Activated T-cell treated with anti-CD3 and anti-CD28 coated beads for 1 hour (primary cell): ENCODE data around the gene CHD3.
A peak's percentile ranks its signal among the peaks of the same experiment; 100 is the strongest.
"Not testable (repeated sequence)": the region's sequence is repeated elsewhere in the genome, so short reads cannot be mapped to it uniquely, and the experiment has no call there.

Source experiments
- DNase-seq: peaks from one replicate; pipeline ENCODE4 v3.0.0-alpha.2; 2020; ENCODE audit warnings: low read depth

CHD3 gene

DNA sequence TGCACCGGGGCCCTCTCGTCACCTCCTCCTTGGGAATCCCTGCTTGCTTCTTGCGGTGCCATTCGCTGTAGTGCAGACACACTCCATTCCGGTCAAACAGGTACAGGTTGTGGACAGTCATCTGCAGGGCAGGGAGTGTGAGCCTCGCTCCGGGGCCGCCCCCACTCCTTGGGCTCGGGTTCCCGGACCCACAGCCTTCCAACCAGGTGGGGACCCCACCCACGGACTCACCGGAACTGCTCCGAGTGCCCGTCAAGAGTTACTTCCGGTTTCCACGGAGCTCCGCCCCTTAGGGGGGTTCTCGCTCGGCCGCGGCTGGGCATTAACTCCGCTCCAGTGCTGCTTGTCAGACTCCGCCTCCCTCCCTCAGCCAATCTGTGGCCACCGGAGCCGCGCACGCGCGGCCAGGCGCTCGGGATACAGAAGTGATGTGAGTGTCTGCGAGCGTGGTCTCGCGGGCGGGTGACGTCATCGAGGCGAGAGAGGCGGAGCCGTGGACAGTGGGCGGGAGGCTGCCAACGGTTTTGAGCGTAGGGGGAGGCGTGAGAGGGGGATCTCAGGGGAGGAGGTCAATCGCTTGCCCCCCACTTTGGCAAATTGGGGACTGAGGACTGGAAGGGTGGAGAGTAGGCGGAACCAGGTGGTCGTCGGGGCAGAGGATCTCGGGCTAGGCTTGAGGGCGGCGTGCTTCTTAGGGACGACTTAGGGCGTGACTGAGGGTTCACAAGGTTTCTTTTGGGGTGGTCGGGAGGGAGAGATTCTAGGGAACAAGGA is 43.3 kb downstream of the CHD3 start, which contains the start of the genes CNTROB and TRAPPC1:
Gene CNTROB, plus strand, starts transcription at position 498 of the 774 bp plus-strand sequence. CDS start 874 bp downstream, outside the sequence.
Gene TRAPPC1, minus strand, starts transcription at position 238 of the 774 bp plus-strand sequence. Its CDS starts 117 bp downstream, at position 121.
- peak; percentile 98 for DNase-seq

DNA sequence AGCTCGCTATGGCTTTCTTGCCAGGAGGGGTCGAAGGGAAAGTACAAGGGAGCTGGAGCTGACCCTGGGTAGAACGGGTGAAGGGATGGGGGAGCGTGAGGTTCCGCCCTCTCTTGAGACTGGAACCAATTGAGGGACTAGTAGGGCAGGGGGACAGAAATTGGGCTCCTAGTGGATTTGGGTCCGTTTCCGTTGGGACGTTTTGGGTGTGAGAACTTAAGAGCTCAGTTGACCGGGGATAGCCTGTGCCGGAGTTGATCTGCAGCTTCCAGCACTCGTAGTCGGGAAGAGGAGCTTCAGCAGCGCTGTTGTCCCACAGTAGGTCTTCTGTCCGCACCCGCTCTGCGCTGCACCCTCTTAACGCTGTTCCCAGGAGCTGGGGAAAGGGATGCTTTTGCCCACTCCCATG is 43.9 kb downstream of the CHD3 start:
- no peak for DNase-seq

DNA sequence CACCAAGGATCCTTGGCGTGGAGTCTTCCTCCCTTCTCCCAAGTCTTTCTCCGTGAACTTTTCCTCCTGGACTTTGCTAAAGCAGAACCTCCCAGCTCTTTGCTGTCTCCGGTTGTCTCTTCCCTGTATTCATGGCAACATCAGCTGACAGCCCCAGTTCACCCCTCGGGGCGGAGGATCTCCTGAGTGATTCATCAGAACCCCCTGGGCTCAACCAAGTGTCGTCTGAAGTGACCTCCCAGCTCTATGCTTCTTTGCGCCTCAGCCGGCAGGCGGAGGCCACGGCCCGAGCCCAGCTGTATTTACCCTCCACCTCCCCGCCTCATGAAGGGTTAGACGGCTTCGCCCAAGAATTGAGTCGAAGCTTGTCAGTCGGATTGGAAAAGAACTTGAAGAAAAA is 44.4 kb downstream of the CHD3 start:
- DNase-seq, result no peak

DNA sequence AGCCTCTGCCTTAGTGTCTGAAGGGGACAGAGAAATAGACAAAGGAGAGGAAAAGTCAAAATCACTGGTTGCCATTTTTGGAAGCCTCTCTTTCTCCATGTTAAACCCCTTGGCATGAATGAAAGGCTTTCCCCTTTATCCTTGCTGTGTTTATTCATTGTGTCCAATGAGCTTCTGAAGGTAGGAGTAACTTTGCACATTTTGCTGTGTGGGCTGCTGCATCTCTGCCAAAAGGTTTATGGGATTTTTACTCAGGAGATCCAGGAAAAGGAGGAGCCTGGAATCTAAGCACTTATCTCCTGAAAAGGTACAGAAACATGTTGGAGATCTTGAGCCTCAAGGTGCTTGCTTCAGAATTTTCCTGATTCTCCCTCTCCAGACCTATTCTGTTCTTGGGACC is 47.3 kb downstream of the CHD3 start:
- DNase-seq, result no peak

DNA sequence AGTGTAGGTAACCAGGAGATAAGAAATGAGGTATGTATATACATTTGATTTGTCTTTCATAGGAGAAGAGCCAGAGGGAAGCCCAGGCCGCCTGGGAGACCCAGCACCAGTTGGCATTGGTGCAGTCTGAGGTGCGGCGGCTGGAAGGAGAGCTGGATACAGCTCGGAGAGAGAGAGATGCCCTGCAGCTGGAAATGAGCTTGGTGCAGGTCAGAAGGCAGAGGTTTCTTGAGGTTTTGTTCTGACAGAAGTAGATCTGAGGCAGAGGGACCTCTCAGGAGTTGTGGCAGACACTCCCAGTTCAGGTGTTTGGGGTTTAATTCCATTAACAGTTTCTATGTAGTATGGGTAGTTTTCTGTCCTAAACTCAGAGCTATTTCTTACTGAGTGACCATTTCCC is 51.4 kb downstream of the CHD3 start:
- no peak for DNase-seq

DNA sequence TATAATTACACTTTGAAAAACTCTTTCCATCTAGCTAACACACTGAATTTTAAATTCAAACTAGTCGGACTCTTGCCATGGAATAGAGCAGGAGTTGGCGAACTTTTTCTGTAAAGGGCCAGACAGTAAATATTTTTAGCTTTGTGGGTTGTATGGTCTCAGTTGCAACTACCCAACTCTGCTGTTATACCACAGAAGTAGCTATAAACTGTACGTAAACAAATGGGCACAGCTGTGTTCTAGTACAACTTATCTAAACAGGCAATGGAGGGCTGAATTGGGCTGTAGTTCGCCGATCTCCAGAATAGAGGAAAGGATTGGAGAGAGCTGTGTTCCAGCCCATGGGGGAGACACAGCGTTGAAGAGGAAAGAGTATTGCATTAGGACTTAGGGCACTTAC is 52.2 kb downstream of the CHD3 start:
- no peak for DNase-seq

DNA sequence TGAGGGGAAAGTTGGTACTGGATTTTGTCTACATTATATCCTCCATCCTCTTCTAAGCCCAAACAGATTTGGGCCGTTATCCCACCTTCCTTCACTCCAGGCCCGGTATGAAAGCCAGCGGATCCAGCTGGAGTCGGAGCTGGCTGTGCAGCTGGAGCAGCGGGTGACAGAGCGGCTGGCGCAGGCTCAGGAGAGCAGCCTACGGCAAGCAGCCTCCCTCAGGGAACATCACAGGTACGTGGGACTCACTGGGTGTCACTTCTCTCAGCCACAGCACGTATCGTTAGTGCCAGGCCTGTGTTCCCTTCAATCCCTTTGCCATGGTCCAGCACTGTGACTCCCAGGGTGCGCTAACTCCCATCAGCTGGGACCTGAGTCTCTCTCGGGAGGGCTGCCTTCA is 54.7 kb downstream of the CHD3 start:
- no peak for DNase-seq

DNA sequence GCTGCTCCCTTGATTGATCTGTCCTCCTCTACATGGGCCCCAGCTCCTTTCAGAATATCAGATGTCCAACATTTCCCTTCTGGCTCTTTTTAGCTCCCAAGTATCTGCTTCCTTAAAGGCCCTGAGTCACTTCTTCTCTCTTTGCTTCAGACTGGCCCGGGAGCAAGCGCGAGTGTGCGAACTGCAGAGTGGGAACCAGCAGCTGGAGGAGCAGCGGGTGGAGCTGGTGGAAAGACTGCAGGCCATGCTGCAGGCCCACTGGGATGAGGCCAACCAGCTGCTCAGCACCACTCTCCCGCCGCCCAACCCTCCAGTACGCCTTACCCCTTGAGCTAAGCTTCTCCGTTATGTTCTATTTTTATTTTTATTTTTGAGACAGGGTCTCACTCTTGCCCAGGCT is 55.7 kb downstream of the CHD3 start:
- no peak for DNase-seq

DNA sequence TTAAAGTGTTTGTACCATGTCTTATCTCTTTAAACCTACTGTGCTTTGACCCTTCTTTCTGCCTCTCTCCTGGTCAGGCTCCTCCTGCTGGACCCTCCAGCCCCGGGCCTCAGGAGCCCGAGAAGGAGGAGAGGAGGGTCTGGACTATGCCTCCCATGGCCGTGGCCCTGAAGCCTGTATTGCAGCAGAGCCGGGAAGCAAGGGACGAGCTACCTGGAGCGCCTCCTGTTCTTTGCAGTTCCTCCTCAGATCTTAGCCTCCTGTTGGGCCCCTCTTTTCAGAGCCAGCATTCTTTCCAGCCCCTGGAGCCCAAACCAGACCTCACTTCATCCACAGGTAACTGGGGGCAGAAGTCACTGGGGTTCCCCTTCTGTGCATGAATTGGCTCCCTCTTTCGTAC is 57.1 kb downstream of the CHD3 start:
- DNase-seq, result no peak

DNA sequence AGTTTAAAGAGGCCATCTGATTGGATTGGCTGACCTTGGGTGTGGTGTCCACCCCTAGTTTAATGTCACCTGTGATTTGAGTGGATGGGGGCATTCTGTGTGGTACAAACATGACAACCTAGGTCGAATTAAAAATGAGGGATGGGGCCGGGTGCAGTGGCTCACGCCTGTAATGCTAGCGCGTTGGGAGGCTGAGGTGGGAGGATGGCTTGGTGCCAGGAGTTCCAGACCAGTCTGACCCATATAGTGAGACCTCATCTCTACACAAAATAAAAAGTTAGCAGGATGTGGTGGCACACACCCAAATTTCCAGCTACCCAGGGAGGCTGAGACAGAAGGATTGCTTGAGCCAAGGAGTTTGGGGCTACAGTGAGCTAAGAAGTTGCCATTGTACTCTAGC is 57.9 kb downstream of the CHD3 start:
- DNase-seq, result no peak

DNA sequence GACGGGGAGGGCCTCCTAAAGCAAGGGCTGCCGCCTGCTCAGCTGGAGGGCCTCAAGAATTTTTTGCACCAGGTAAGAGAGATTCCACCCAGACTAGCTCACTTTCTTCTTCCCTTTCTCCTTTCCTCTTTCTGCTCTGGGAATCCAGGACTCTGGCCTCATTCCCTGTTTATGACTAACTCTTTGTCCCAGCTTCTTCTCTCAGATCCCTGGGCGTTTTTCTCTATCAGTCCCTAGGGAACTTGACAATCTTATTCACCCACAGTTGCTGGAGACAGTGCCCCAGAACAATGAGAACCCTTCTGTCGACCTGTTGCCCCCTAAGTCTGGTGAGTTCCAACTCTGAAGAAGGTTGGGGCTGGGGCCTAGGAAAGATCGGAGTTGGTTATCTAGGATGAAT is 59.1 kb downstream of the CHD3 start:
- no peak for DNase-seq

DNA sequence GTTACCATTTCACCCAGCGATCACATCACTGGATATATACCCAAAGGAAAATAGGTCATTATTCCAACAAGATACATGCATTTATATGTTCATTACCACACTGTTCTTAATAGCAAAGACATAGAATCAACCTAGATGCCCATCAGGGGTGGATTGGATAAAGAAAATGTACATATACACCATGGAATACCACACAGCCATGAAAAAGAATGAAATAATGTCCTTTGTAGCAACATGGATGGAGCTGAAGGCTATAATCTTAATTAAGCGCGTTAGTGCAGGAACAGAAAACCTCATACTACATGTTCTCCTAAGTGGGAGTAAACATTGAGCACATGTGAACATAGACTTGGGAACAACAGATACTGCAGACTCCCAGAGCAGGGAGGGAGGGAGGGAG is 62.0 kb downstream of the CHD3 start:
- DNase-seq, result no peak

DNA sequence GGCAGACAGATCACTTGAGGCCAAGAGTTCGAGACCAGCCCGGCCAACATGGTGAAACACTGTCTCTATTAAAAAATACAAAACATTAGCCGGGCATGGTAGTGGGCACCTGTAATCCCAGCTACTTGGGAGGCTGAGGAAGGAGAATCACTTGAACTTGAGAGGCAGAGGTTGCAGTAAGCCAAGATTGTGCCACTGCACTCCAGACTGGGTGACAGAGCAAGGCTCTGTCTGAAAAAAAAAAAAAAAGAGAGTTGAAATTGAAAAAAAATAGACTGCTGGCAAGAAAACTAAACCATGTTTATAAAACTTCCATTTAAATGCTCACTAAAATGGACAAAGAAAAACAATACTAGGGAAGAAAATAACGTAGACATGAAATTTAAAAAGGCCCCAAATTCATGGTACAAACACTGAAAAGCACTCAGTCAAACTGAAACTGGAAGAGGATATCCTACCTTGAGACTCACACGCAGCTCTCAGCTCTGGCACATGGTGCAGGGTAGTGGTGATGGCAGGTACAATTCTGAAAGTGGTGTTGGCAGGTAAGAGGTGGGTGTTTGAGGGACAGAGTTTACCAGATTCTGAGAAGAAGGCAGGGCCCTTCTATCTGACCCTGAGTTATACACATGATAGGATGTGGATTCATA is 62.7 kb downstream of the CHD3 start:
- DNase-seq, result no peak

DNA sequence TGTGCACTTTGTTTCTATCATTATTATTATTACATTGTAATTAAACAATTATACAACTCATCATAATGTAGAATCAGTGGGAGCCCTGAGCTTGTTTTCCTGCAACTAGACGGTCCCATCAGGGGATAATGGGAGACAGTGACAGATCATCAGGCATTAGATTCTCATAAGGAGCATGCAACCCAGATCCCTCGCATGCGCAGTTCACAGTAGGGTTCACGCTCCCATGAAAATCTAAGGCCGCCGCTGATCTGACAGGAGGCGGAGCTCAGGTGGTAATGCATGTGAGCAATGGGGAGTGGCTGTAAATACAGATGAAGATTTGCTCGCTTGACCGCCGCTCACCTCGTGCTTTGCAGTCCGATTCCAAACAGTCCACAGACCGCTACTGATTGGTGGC is 64.7 kb downstream of the CHD3 start:
- not testable (repeated sequence) for DNase-seq

DNA sequence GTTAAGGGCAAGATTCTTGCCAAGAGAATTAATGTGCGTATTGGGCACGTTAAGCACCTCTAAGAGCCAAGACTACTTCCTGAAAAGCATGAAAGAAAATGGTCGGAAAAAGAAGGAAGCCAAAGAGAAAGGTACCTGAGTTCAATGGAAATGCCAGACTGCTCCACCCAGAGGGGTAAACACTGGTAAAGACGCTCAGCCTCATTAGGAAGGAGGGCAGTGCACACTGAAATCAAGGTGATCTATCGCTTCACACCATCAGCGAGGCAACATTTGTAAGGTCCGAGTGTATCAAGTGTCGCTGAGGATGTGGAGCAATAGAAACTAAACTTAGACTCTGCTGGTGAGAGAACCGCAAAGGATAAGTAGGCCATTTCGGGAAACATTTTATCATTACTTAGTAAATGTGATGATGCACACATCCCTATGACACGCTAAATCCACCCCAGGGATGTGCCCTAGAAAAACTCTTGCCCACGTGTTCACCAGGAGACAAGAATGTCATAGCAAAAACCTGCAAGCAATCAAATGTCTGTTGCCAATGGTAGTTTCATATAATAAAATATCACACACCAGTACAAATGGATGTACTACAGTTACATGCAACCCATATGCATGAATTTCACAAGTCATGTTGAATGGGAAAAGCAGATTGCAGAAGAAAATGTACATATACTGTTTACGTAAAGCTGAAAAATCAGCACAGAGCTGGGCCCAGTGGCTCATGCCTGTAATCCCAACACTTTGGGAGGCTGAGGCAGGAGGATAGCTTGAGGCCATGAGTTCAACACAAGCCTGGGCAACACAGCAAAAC is 67.0 kb downstream of the CHD3 start:
- DNase-seq, result no peak

DNA sequence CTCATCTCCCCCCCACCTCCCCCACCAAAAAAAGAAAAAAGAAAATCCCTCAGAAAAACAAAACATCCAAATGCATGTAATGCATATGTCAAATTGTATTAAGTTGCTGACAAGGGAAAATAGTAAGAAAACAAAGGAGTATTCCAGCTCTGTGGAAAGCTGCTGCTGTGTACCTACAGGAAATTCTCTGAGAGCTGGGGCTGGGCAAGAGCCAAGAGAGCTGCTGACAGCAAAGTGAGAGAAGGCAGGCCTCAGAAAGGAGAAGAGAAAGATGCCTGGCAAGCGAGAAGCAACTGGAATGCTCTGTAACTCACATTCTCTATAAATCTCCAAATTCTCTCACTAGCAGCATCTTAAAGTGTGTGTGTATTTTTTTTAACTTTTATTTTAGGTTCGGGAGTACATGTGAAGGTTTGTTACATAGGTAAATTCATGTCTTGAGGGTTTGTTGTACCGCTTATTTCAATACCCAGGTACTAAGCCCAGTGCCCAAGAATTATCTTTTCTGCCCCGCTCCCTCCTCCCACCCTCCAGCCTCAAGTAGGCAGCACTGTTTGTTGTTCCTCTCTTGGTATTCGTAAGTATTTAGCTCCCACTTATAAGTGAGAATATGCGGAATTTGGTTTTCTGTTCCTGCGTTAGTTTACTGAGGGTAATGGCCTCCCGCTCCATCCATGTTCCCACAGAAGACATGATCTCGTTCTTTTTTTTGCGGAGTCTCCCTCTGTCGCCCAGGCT is 67.8 kb downstream of the CHD3 start:
- DNase-seq, result no peak

DNA sequence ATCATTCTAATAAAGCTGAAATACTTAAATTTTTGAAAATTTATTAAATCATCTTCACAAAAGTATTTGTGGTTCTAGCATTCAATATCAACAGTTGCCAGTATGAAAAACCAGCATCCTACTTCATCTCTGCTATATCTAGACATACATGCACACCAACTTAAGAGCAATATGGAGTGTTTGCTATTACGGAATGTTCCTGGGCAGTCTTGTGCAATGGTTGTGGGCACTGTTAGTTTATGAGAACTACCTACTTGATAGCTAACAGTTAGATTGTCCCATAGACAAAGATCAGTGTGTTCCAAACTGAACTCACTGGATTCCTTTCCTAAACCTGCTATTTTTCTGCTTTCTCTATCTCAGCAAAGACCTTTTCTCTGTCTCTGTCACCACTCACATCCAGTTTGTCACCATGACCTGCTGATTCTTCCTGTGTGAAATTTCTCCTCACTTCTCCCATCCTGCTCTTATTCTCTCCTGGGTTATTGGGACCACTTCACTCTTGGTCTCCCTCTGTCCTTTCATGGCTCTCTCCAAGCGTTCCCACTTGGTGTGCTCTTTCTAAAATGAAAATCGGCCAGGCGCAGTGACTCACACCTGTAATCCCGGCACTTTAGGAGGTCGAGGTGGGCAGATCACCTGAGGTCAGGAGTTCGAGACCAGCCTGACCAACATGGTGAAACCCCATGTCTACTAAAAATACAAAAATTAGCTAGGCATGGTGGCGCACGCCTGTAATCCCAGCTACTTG is 71.1 kb downstream of the CHD3 start:
- DNase-seq, result no peak

DNA sequence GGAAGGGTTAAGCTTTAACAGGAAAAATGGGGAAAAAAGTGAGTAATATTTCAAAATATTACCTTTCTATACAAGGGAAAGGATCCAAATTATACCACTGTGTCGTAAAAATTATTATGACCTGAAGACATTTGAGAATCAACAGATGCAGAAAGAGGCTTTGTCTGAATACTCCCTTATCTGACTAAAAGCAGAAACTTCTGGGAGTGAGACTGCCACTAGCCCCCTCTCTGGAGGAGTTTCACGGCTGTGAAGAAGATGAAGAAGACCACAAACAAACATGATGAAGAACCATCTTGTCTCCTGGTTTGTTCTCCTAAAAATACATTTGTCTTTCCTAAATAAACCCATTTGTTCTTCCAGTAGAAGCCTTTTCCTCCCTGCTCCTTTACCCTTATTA is 72.8 kb downstream of the CHD3 start:
- DNase-seq, result no peak
